OCI-LY7 (cell line): ENCODE data around the gene PDE10A.

Experiments
- CTCF ChIP-seq: fragments of 200-600 bp; sonication (generic); conservative IDR thresholded peaks from 2 replicates; pipeline ENCODE4 v1.5.1; 2014; ENCODE audit warnings: mild to moderate bottlenecking, antibody characterized with exemption, low read length, moderate library complexity, mixed read lengths
- EZH2phosphoT487 ChIP-seq: fragments of 200-600 bp; sonication (generic); IDR thresholded peaks from 2 replicates; pipeline ENCODE4 v1.6.1; 2018; ENCODE audit warnings: low read depth, borderline replicate concordance, mild to moderate bottlenecking, mixed run types, antibody characterized with exemption, low read length, moderate library complexity, mixed read lengths

- TF ChIP-seq CTCF (no peak), EZH2phosphoT487 (no peak)
These were observed 91.9 kb downstream of the PDE10A start for GRCh38 chr6:165571068-165571682.
